Mesenchymal stem cell (in vitro differentiated cells and primary cell): ENCODE measurements around the gene RRP36.
A peak's percentile ranks its signal among the peaks of the same experiment; 100 is the strongest.

Experiments used
- DNase-seq: peaks from one replicate; pipeline ENCODE4 v3.0.0-alpha.2; 2013
- H2AFZ ChIP-seq: one replicate; pipeline ENCODE4 v1.6.1; 2013; ENCODE audit warnings: low read depth, mild to moderate bottlenecking, control low read depth, inconsistent platforms, low read length, moderate library complexity
- H2AK5ac ChIP-seq: 2 replicates; pipeline ENCODE4 v1.6.1; 2013; ENCODE audit warnings: low read length, moderate library complexity, mild to moderate bottlenecking, inconsistent platforms; ENCODE audit not compliant: severe bottlenecking
- H2BK120ac ChIP-seq: one replicate; pipeline ENCODE4 v1.6.1; 2013; ENCODE audit warnings: low read depth, mild to moderate bottlenecking, inconsistent platforms, low read length, moderate library complexity
- H2BK12ac ChIP-seq, 2 experiments: one replicate each; pipeline ENCODE4 v1.6.1; 2013; ENCODE audit warnings: inconsistent platforms in 2 of 2, low read length in 2 of 2, mild to moderate bottlenecking in 2 of 2, moderate library complexity in 2 of 2, control low read depth in 1 of 2
- H2BK15ac ChIP-seq: one replicate; pipeline ENCODE4 v1.6.1; 2013; ENCODE audit warnings: mild to moderate bottlenecking, low read depth, inconsistent platforms; ENCODE audit not compliant: poor library complexity, severe bottlenecking
- H2BK5ac ChIP-seq: 2 replicates; pipeline ENCODE4 v1.6.1; 2013; ENCODE audit warnings: low read depth, mild to moderate bottlenecking, low read length, control low read depth, inconsistent platforms; ENCODE audit not compliant: poor library complexity, severe bottlenecking
- H3K14ac ChIP-seq, 2 experiments: one replicate each; pipeline ENCODE4 v1.6.1; 2013; ENCODE audit warnings: inconsistent platforms in 2 of 2, low read length in 2 of 2, control low read depth in 1 of 2, mild to moderate bottlenecking in 1 of 2, moderate library complexity in 1 of 2
- H3K18ac ChIP-seq, 2 experiments: one replicate each; pipeline ENCODE4 v1.6.1; 2013; ENCODE audit warnings: inconsistent platforms in 2 of 2, low read length in 2 of 2, control low read depth in 1 of 2, low read depth in 1 of 2, mild to moderate bottlenecking in 1 of 2
- H3K23ac ChIP-seq, 2 experiments: one replicate each; pipeline ENCODE4 v1.6.1; 2013; ENCODE audit warnings: inconsistent platforms in 2 of 2, low read length in 2 of 2, mild to moderate bottlenecking in 2 of 2, moderate library complexity in 2 of 2, control low read depth in 1 of 2
- H3K27ac ChIP-seq: 2 replicates; pipeline ENCODE4 v1.5.1; 2013; ENCODE audit warnings: mild to moderate bottlenecking, moderate library complexity, low read length, control low read depth, inconsistent platforms; ENCODE audit not compliant: poor library complexity, severe bottlenecking
- H3K27me3 ChIP-seq, 2 experiments: 2 replicates each; pipeline versions ENCODE4 v1.6.1 to v1.7.0; 2013; ENCODE audit warnings: low read length in 2 of 2, mild to moderate bottlenecking in 2 of 2, moderate library complexity in 2 of 2, control low read depth in 1 of 2, inconsistent platforms in 1 of 2; ENCODE audit not compliant: control insufficient read depth in 1 of 2, insufficient read depth in 1 of 2
- H3K36me3 ChIP-seq, 2 experiments: 2 replicates each; pipeline versions ENCODE4 v1.6.1 to v1.7.0; 2013; ENCODE audit warnings: low read length in 2 of 2, control low read depth in 1 of 2, inconsistent platforms in 1 of 2, low read depth in 1 of 2, mild to moderate bottlenecking in 1 of 2; ENCODE audit not compliant: insufficient read depth in 2 of 2, control insufficient read depth in 1 of 2
- H3K4ac ChIP-seq, 2 experiments: one replicate each; pipeline ENCODE4 v1.6.1; 2013; ENCODE audit warnings: inconsistent platforms in 2 of 2, low read length in 2 of 2, mild to moderate bottlenecking in 2 of 2, moderate library complexity in 2 of 2, control low read depth in 1 of 2, low read depth in 1 of 2
- H3K4me1 ChIP-seq: 2 replicates; pipeline ENCODE4 v1.6.1; 2013; ENCODE audit warnings: low read depth, low read length, control low read depth; ENCODE audit not compliant: control insufficient read depth, insufficient read depth
- H3K4me2 ChIP-seq: 2 replicates; pipeline ENCODE4 v1.6.1; 2013; ENCODE audit warnings: low read length, mild to moderate bottlenecking, inconsistent platforms; ENCODE audit not compliant: poor library complexity, severe bottlenecking
- H3K4me3 ChIP-seq, 2 experiments: 2 replicates each; pipeline versions ENCODE4 v1.5.1 to v1.7.0; 2013; ENCODE audit warnings: low read length in 2 of 2, mild to moderate bottlenecking in 2 of 2, control low read depth in 1 of 2, low read depth in 1 of 2; ENCODE audit not compliant: insufficient read depth in 1 of 2
- H3K79me1 ChIP-seq: replicated peaks from 2 replicates; pipeline ENCODE4 v1.6.1; 2013; ENCODE audit warnings: mild to moderate bottlenecking, control low read depth, low read length, inconsistent platforms; ENCODE audit not compliant: poor library complexity, severe bottlenecking
- H3K9ac ChIP-seq: 2 replicates; pipeline ENCODE4 v1.7.0; 2013; ENCODE audit warnings: mild to moderate bottlenecking, low read length, moderate library complexity
- H3K9me3 ChIP-seq: 2 replicates; pipeline ENCODE4 v1.7.0; 2013; ENCODE audit warnings: mild to moderate bottlenecking, low read length; ENCODE audit not compliant: control insufficient read depth
- H4K8ac ChIP-seq: one replicate; pipeline ENCODE4 v1.6.1; 2013; ENCODE audit warnings: inconsistent platforms, mild to moderate bottlenecking, low read length, moderate library complexity
- H4K91ac ChIP-seq: one replicate; pipeline ENCODE4 v1.6.1; 2013; ENCODE audit warnings: mild to moderate bottlenecking, low read length, inconsistent platforms
- WGBS: methylation state at CpG from one replicate; pipeline ENCODE4 v1.1.7; 2013; ENCODE audit warnings: mixed read lengths; 5-methylcytosine and 5-hydroxymethylcytosine counted together

The RRP36 gene

GRCh38 chr6:43006251-43006650, 15.2 kb upstream of the RRP36 start:
- H3K79me1 ChIP-seq, result peaks cover 37% of the 10 kb centered on the region
- 93% methylated on average over 11 of the region's 11 CpGs for WGBS
- no peak overlapping the region for H2AFZ ChIP-seq
- no peaks in the 10 kb centered on the region for H3K9me3 ChIP-seq
- H3K4ac ChIP-seq, result no peak overlapping the region
- H3K23ac ChIP-seq, result no peak overlapping the region
- no peak overlapping the region for H3K4me3 ChIP-seq
- H2BK5ac ChIP-seq, result no peak overlapping the region
- H3K27me3 ChIP-seq, result no peaks in the 10 kb centered on the region
- peaks cover 54 to 60% of the 10 kb centered on the region in 2 experiments for H3K36me3 ChIP-seq
- H3K9ac ChIP-seq, result no peak overlapping the region
- H3K4me2 ChIP-seq, result no peak overlapping the region
- H4K91ac ChIP-seq, result no peak overlapping the region
- H2BK12ac ChIP-seq, result no peak overlapping the region
- H3K27ac ChIP-seq, result no peak overlapping the region
- H2BK120ac ChIP-seq, result no peak overlapping the region
- no peak overlapping the region for H2AK5ac ChIP-seq
- H3K18ac ChIP-seq, result no peak overlapping the region
- H3K4me1 ChIP-seq, result no peaks in the 10 kb centered on the region
- no peak for DNase-seq
- no peak overlapping the region for H4K8ac ChIP-seq
- no peak overlapping the region for H2BK15ac ChIP-seq
- no peak overlapping the region for H3K14ac ChIP-seq

DNA sequence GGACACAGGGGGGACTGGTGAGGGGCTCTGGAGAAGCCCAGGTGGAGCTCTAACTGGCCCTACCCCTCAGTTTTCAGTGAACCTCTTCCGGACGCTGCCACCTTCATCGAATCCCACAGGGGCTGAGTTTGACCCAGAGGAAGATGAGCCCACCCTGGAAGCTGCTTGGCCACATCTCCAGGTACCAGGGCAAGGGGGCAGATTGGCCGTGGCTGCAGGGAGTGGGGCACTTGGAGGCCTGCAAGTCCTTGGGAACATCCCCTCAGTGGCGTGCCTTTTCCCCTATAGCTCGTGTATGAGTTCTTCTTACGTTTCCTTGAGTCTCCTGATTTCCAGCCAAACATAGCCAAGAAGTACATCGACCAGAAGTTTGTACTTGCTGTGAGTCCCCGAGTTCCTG, 14.3 kb upstream of the RRP36 start:
- no peak overlapping the region for H2BK120ac ChIP-seq
- H2AFZ ChIP-seq, result no peak overlapping the region
- H3K9me3 ChIP-seq, result no peaks in the 10 kb centered on the region
- no peak overlapping the region for H4K91ac ChIP-seq
- peaks cover 63 to 69% of the 10 kb centered on the region in 2 experiments for H3K36me3 ChIP-seq
- H3K4me3 ChIP-seq, result no peak overlapping the region
- 95% methylated on average over 9 of the region's 9 CpGs for WGBS
- peaks cover 40% of the 10 kb centered on the region for H3K79me1 ChIP-seq
- peaks cover 3% of the 10 kb centered on the region for H3K4me1 ChIP-seq
- H3K27ac ChIP-seq, result no peak overlapping the region
- no peak overlapping the region for H2BK5ac ChIP-seq
- no peak overlapping the region for H3K4me2 ChIP-seq
- no peak overlapping the region for H3K23ac ChIP-seq
- no peak overlapping the region for H2BK12ac ChIP-seq
- no peak overlapping the region for H3K14ac ChIP-seq
- H3K27me3 ChIP-seq, result no peaks in the 10 kb centered on the region
- H3K18ac ChIP-seq, result no peak overlapping the region
- no peak overlapping the region for H2AK5ac ChIP-seq
- no peak overlapping the region for H2BK15ac ChIP-seq
- no peak overlapping the region for H3K4ac ChIP-seq
- DNase-seq, result no peak
- no peak overlapping the region for H4K8ac ChIP-seq
- H3K9ac ChIP-seq, result no peak overlapping the region

GRCh38 chr6:43009124-43009523, 12.3 kb upstream of the RRP36 start:
- Histone ChIP-seq H3K36me3 (peaks cover 63 to 68% of the 10 kb centered on the region in 2 experiments), H3K4me3 (no peak overlapping the region), H2AK5ac (no peak overlapping the region), H3K79me1 (peaks cover 36% of the 10 kb centered on the region), H3K4ac (no peak overlapping the region), H2BK15ac (no peak overlapping the region), H2AFZ (no peak overlapping the region), H3K9ac (no peak overlapping the region), H2BK12ac (no peak overlapping the region), H3K4me2 (no peak overlapping the region), H3K9me3 (no peaks in the 10 kb centered on the region), H3K18ac (no peak overlapping the region), H3K4me1 (peaks cover 12% of the 10 kb centered on the region), H3K14ac (no peak overlapping the region), H2BK120ac (no peak overlapping the region), H3K27ac (no peak overlapping the region), H2BK5ac (no peak overlapping the region), H3K23ac (no peak overlapping the region), H3K27me3 (no peaks in the 10 kb centered on the region), H4K91ac (no peak overlapping the region), H4K8ac (peak overlapping the region; percentile 24)
- peak; percentile 39 for DNase-seq
- WGBS, result 83% methylated on average over 5 of the region's 6 CpGs

GRCh38 chr6:43011207-43011606, 10.2 kb upstream of the RRP36 start:
- H3K14ac ChIP-seq, result no peak overlapping the region
- H3K9me3 ChIP-seq, result no peaks in the 10 kb centered on the region
- no peak overlapping the region for H3K4ac ChIP-seq
- WGBS, result 84% methylated on average over 3 of the region's 6 CpGs
- H3K27ac ChIP-seq, result no peak overlapping the region
- peaks cover 62 to 63% of the 10 kb centered on the region in 2 experiments for H3K36me3 ChIP-seq
- H3K4me3 ChIP-seq, result no peak overlapping the region
- H3K9ac ChIP-seq, result peak overlapping the region; percentile 92
- no peak for DNase-seq
- no peak overlapping the region for H2AFZ ChIP-seq
- H2BK15ac ChIP-seq, result no peak overlapping the region
- H3K27me3 ChIP-seq, result no peaks in the 10 kb centered on the region
- H3K23ac ChIP-seq, result no peak overlapping the region
- no peak overlapping the region for H4K91ac ChIP-seq
- H3K4me1 ChIP-seq, result peaks cover 17% of the 10 kb centered on the region
- no peak overlapping the region for H2BK5ac ChIP-seq
- no peak overlapping the region for H2AK5ac ChIP-seq
- H2BK120ac ChIP-seq, result no peak overlapping the region
- H3K18ac ChIP-seq, result no peak overlapping the region
- H4K8ac ChIP-seq, result no peak overlapping the region
- no peak overlapping the region for H3K4me2 ChIP-seq
- H3K79me1 ChIP-seq, result peaks cover 31% of the 10 kb centered on the region
- no peak overlapping the region for H2BK12ac ChIP-seq
